Psoas muscle (tissue), 8 donors: ENCODE data around the gene OR14A2. TPM values are rescaled to one million over a fixed set of nuclear protein-coding genes. Genes with fewer than 3 reads are reported as not detected.
"Not testable (repeated sequence)": the region's sequence is repeated elsewhere in the genome, so short reads cannot be mapped to it uniquely, and the experiment has no call there.

Experiments used
- ATAC-seq, 4 donors: fragments of 200-7000 bp; cut with Tn5 transposase; one replicate each; pipeline ENCODE4 v1.9.1; 2020; ENCODE audit warnings: moderate library complexity in 3 of 4, mild to moderate bottlenecking in 2 of 4
- DNase-seq, 2 donors: peaks; one replicate each; pipeline ENCODE4 v3.0.0-alpha.2; 2020
- H3K27ac ChIP-seq: fragments of 200-600 bp; one replicate; pipeline ENCODE4 v1.8.0; 2022
- H3K27me3 ChIP-seq, 3 donors: fragments of 200-600 bp in 1 of 3; one replicate each; pipeline versions ENCODE4 v1.6.1 to v1.8.0; 2013 to 2022; ENCODE audit warnings: low read length in 2 of 3, mild to moderate bottlenecking in 2 of 3, moderate library complexity in 1 of 3; ENCODE audit not compliant: insufficient read depth in 3 of 3
- H3K36me3 ChIP-seq, 2 donors: fragments of 200-600 bp in 1 of 2; one replicate each; pipeline versions ENCODE4 v1.6.1 to v1.8.0; 2013 to 2022; ENCODE audit warnings: low read depth in 1 of 2, mild to moderate bottlenecking in 1 of 2, moderate library complexity in 1 of 2; ENCODE audit not compliant: insufficient read depth in 1 of 2
- H3K4me1 ChIP-seq: fragments of 200-600 bp; one replicate; pipeline ENCODE4 v1.8.0; 2022
- H3K4me3 ChIP-seq: fragments of 200-600 bp; one replicate; pipeline ENCODE4 v1.8.0; 2022; ENCODE audit warnings: mild to moderate bottlenecking
- H3K9me3 ChIP-seq: fragments of 200-600 bp; one replicate; pipeline ENCODE4 v1.8.0; 2022
- WGBS, 3 donors: extraction: QIAGEN DNeasy Blood & Tissue Kit; methylation state at CpG; one replicate each; pipeline versions ENCODE4 v1.1.6 to v1.1.7; 2013; 5-methylcytosine and 5-hydroxymethylcytosine counted together
- intact Hi-C, 2 donors: fragments of 100-400 bp; cut with DNase I; formaldehyde crosslinking; loops; one replicate each; pipeline versions ENCODE4 v1.11.0 to v1.14.2; 2022
- polyA plus RNA-seq, 3 donors: library from polyadenylated mRNA; stranded (reverse); fragments of 200-250 nt; gene quantifications; one replicate each; pipeline ENCODE4 v1.2.3, GENCODE V29; 2013
- total RNA-seq, 4 donors: library from RNA; stranded (reverse); fragmentation: NEBNext Ultra II Directional in 2 of 4; extraction: Animal tissue kit (Norgen Biotek cat#: 25700) in 2 of 4; gene quantifications; one replicate each; pipeline versions ENCODE4 v1.2.1 to v1.2.4, GENCODE V29; 2021 to 2023
- TF ChIP-seq, protein P1 (sequence below): fragments of 200-600 bp; IDR thresholded peaks from one replicate; pipeline ENCODE4 v1.8.0; 2022; ENCODE audit warnings: antibody characterized with exemption
- donor health status: healthy with polysubstance abuse.
- donor health status: DM: no; HTN: no; CAD: no; lungs with moderate emphysema.
- donor health status: Bipolar disorder and iron deficiency.
- donor health status: healthy.
- donor health status: DM: yes; HTN: yes; CAD: no.
- donor health status: DM: no; HTN: no; CAD: no.
- donor health status: DM: no; HTN: no; CAD: no.
- donor health status: DM: yes; HTN: yes; CAD: no.

OR14A2 gene
- total and polyA plus RNA-seq, 7 donors = not detected

GRCh38 chr1:247749870-247750269 lies 1.9 kb upstream of the OR14A2 start:
- intact Hi-C loops = no loop called here
- Histone ChIP-seq H3K36me3 (no peaks in the 10 kb centered on the region), H3K27me3 (no peaks in the 10 kb centered on the region), H3K9me3 (peaks cover 10% of the 10 kb centered on the region), H3K4me3 (no peak overlapping the region), H3K4me1 (no peaks in the 10 kb centered on the region), H3K27ac (no peak overlapping the region)
- TF ChIP-seq, protein P1, sequence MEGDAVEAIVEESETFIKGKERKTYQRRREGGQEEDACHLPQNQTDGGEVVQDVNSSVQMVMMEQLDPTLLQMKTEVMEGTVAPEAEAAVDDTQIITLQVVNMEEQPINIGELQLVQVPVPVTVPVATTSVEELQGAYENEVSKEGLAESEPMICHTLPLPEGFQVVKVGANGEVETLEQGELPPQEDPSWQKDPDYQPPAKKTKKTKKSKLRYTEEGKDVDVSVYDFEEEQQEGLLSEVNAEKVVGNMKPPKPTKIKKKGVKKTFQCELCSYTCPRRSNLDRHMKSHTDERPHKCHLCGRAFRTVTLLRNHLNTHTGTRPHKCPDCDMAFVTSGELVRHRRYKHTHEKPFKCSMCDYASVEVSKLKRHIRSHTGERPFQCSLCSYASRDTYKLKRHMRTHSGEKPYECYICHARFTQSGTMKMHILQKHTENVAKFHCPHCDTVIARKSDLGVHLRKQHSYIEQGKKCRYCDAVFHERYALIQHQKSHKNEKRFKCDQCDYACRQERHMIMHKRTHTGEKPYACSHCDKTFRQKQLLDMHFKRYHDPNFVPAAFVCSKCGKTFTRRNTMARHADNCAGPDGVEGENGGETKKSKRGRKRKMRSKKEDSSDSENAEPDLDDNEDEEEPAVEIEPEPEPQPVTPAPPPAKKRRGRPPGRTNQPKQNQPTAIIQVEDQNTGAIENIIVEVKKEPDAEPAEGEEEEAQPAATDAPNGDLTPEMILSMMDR = no peak
- ATAC-seq (no peak), DNase-seq (no peak)
- 95 to 100% (median 95%) methylated on average over 1 of the region's 1 CpG for WGBS, 3 donors

GRCh38 chr1:247747616-247748015 lies 325 bp downstream of the OR14A2 start:
- Histone ChIP-seq H3K27me3 (no peaks in the 10 kb centered on the region), H3K9me3 (peaks cover 10% of the 10 kb centered on the region), H3K27ac (no peak overlapping the region), H3K4me3 (no peak overlapping the region), H3K4me1 (no peaks in the 10 kb centered on the region), H3K36me3 (no peaks in the 10 kb centered on the region)
- TF ChIP-seq, protein P1 = no peak
- DNase-seq (no peak), ATAC-seq (no peak)
- intact Hi-C loops = no loop called here
- 89 to 91% (median 91%) methylated on average over 7 of the region's 7 CpGs for WGBS, 3 donors

DNA sequence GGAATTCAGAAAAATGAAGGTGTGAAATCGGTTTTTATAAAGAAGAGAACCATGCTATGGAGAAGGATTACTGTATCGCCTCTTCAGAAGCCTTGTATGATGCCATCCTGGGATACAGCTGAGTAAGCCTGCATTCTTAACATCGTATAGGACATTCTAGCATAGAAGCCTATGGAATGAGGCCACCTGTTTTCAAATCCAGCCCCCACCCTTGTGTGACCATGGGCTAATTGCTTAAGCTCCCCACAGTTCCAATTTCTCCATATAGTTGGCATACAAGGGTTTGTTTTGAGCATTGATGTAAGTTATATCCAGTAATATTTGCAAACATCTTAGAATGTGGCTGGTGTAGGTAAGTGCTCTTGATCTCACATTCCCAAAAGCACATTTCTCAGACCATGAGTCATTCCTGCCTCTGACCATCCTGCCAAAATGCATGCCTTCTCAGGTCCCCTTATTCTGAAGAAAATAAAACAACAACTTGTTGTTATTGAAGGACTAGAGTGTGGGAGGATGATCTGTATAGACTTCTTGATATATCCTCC lies 1.5 kb downstream of the OR14A2 start:
- Histone ChIP-seq H3K36me3 (no peaks in the 10 kb centered on the region), H3K27ac (no peak overlapping the region), H3K27me3 (no peaks in the 10 kb centered on the region), H3K4me3 (no peak overlapping the region), H3K9me3 (peaks cover 10% of the 10 kb centered on the region), H3K4me1 (no peaks in the 10 kb centered on the region)
- no peak for ATAC-seq
- DNase-seq = no peak
- intact Hi-C loops = no loop called here
- TF ChIP-seq, protein P1 = no peak
- WGBS, 3 donors = 30 to 50% (median 43%) methylated on average over 3 of the region's 3 CpGs

GRCh38 chr1:247742215-247742760 lies 5.7 kb downstream of the OR14A2 start:
- 50 to 55% (median 50%) methylated on average over 3 of the region's 3 CpGs for WGBS, 3 donors
- H3K27ac ChIP-seq, H3K4me1 ChIP-seq, H3K36me3 ChIP-seq, intact Hi-C loops, DNase-seq, H3K4me3 ChIP-seq, ATAC-seq, H3K27me3 ChIP-seq, H3K9me3 ChIP-seq: not testable (repeated sequence)

DNA sequence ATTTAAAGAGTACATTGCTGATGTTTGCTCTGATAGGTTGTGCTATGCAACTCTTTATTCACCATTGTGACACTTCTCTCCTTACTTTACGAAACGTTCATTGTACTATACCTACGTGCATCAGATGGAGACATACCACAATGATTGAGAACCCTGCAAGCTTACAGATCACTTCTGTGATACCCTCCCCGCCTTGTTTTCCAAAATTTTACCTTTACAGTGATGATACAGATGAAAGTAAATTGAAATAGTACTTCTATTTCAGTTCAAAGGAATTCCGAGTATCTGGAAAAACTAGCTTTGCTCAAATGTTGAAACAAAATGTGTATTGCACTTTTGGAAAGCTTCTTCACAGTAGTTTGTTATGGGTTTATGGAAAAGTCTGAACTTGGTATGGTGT lies 6.2 kb downstream of the OR14A2 start:
- DNase-seq = no peak
- no peak for ATAC-seq
- no peaks in the 10 kb centered on the region for H3K4me1 ChIP-seq
- WGBS, 3 donors = 83 to 90% (median 84%) methylated on average over 5 of the region's 5 CpGs
- H3K27ac ChIP-seq = no peak overlapping the region
- H3K9me3 ChIP-seq = no peaks in the 10 kb centered on the region
- H3K36me3 ChIP-seq = no peaks in the 10 kb centered on the region
- H3K4me3 ChIP-seq = no peak overlapping the region
- TF ChIP-seq, protein P1 = no peak
- intact Hi-C loops = no loop called here
- H3K27me3 ChIP-seq = no peaks in the 10 kb centered on the region
